Lower leg skin (tissue), 3 donors: Measurements from ENCODE around the gene WDR47.

ENCODE experiments used
- POLR2A ChIP-seq, 2 donors: fragments of 450-650 bp; IDR thresholded peaks; one replicate each; pipeline ENCODE4 v1.6.1; 2016 to 2017; ENCODE audit warnings: antibody characterized with exemption in 2 of 2, mild to moderate bottlenecking in 1 of 2, moderate library complexity in 1 of 2
- TF ChIP-seq, protein P1 (sequence below), 3 donors: fragments of 450-650 bp; IDR thresholded peaks; one replicate each; pipeline ENCODE4 v1.5.1; 2016; ENCODE audit warnings: antibody characterized with exemption in 3 of 3, mild to moderate bottlenecking in 3 of 3, moderate library complexity in 2 of 3

DNA sequence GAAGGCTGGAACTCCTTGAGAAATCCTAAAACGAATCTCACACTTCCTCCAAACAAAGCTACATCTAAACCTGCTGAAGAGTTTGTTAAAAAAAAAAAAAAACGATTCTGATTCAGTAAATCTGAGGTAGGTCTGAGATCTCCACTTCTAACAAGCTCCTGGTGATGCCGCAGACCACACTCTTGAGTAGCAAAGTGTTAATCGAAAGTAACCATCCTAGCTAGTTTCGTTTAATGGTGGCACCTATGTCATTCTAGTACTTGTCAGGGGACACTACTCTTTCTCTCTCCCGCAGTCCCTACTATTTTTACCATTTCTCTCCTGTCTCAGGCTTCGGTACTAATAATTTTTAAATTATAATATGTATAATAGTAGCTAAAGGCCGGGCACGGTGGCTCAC is 80.7 kb downstream of the WDR47 start:
- TF ChIP-seq POLR2A (IDR thresholded peaks at IDR 0.05): no peak
- TF ChIP-seq, protein P1, sequence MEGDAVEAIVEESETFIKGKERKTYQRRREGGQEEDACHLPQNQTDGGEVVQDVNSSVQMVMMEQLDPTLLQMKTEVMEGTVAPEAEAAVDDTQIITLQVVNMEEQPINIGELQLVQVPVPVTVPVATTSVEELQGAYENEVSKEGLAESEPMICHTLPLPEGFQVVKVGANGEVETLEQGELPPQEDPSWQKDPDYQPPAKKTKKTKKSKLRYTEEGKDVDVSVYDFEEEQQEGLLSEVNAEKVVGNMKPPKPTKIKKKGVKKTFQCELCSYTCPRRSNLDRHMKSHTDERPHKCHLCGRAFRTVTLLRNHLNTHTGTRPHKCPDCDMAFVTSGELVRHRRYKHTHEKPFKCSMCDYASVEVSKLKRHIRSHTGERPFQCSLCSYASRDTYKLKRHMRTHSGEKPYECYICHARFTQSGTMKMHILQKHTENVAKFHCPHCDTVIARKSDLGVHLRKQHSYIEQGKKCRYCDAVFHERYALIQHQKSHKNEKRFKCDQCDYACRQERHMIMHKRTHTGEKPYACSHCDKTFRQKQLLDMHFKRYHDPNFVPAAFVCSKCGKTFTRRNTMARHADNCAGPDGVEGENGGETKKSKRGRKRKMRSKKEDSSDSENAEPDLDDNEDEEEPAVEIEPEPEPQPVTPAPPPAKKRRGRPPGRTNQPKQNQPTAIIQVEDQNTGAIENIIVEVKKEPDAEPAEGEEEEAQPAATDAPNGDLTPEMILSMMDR (IDR thresholded peaks at IDR 0.05): no peak
